Nephron (organoid): Measurements from ENCODE around the gene RGS5.

Experiments used
- H3K27ac Mint-ChIP-seq, 3 experiments: 2 replicates each; pipeline ENCODE4 v1.8.0; 2020; ENCODE audit warnings: mixed read lengths in 3 of 3, mild to moderate bottlenecking in 2 of 3, moderate library complexity in 1 of 3
- H3K27me3 Mint-ChIP-seq: 2 replicates; pipeline ENCODE4 v1.8.0; 2021; ENCODE audit warnings: low read depth, mild to moderate bottlenecking, moderate library complexity, mixed read lengths
- H3K36me3 Mint-ChIP-seq: 2 replicates; pipeline ENCODE4 v1.8.0; 2020; ENCODE audit warnings: low read depth, mixed read lengths
- H3K4me1 Mint-ChIP-seq: 2 replicates; pipeline ENCODE4 v1.8.0; 2020; ENCODE audit warnings: mixed read lengths
- H3K4me3 Mint-ChIP-seq, 3 experiments: 2 replicates each; pipeline ENCODE4 v1.8.0; 2020; ENCODE audit warnings: mild to moderate bottlenecking in 3 of 3, mixed read lengths in 3 of 3, moderate library complexity in 2 of 3
- H3K9me3 Mint-ChIP-seq: 2 replicates; pipeline ENCODE4 v1.8.0; 2020; ENCODE audit warnings: mixed read lengths
- CTCF ChIP-seq, 3 experiments: fragments of 200-600 bp; sonication (generic); IDR thresholded peaks; one replicate each; pipeline ENCODE4 v1.5.0; 2021; ENCODE audit warnings: antibody characterized with exemption in 3 of 3; ENCODE audit not compliant: unreplicated experiment in 3 of 3

The RGS5 gene

GRCh38 chr1:163137556-163138265 lies 65.0 kb downstream of the RGS5 start:
- no peaks in the 10 kb centered on the region for H3K4me1 Mint-ChIP-seq
- no peak overlapping the region for H3K27ac Mint-ChIP-seq
- no peaks in the 10 kb centered on the region for H3K27me3 Mint-ChIP-seq
- no peaks in the 10 kb centered on the region for H3K9me3 Mint-ChIP-seq
- H3K36me3 Mint-ChIP-seq: no peaks in the 10 kb centered on the region
- no peak overlapping the region for H3K4me3 Mint-ChIP-seq
- no peak for TF ChIP-seq CTCF (IDR thresholded peaks at IDR 0.05; ENCODE audit: unreplicated experiment in 3 of 3)

- TF ChIP-seq CTCF (IDR thresholded peaks at IDR 0.05; ENCODE audit: unreplicated experiment in 3 of 3): no peak
- no peak overlapping the region for H3K4me3 Mint-ChIP-seq
- H3K9me3 Mint-ChIP-seq: peaks cover 2% of the 10 kb centered on the region
- no peaks in the 10 kb centered on the region for H3K27me3 Mint-ChIP-seq
- peaks cover 25% of the 10 kb centered on the region for H3K4me1 Mint-ChIP-seq
- H3K27ac Mint-ChIP-seq: peak overlapping the region in 1 of 3 experiments; percentile 22
- no peaks in the 10 kb centered on the region for H3K36me3 Mint-ChIP-seq
Measured at GRCh38 chr1:163131981-163132380, 70.7 kb downstream of the RGS5 start.

DNA sequence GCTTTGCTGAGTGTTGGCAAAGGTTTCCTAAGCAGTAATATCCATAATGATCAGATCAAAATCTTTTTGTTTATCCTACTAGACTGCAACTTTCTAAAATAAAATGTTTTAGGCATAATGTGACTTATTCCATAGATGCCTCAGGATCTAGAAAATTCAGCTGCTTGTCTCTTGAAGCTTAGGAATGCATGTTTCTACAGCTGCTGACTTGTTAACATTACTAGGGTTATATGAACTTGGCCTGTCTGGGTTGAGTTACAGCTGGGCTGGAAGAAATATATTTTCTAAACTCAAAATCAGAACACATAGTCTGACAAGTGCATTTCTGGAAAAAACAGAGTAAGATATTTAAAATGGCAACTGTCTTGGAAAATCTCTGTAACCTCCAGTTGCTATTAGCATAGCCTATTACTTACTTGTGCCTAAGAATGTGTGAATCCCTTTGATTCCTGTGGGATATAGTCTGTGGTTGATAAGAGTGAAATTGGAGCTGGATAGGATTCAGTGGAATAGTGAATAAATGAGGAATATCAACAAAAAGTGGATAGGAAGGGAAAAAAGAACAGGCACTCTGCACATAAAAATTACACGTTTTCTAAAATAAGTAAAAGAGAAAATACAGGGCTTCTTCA lies 72.4 kb downstream of the RGS5 start:
- H3K4me1 Mint-ChIP-seq: peaks cover 25% of the 10 kb centered on the region
- no peaks in the 10 kb centered on the region for H3K27me3 Mint-ChIP-seq

DNA sequence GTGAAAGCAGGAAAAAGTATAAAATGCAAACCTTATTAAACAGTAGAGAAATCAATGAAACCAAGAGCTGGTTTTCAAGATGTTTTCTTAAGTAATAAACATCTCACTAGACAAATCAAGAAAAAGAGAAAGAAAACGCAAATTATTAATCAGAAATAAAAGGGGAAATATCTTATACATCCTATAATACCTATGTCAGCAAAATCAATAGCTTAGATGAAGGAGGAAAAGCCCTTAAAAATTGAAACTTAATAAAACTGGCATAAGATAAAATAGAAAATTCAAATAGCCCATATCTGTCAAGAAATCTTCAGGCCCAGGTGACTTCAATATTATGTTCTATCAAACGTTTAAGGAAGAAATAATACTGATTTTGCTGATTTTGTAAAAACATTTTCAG lies 74.4 kb downstream of the RGS5 start:
- peaks cover 25% of the 10 kb centered on the region for H3K4me1 Mint-ChIP-seq
- no peak overlapping the region for H3K4me3 Mint-ChIP-seq
- peaks cover 2% of the 10 kb centered on the region for H3K9me3 Mint-ChIP-seq
- no peaks in the 10 kb centered on the region for H3K36me3 Mint-ChIP-seq
- H3K27me3 Mint-ChIP-seq: no peaks in the 10 kb centered on the region
- no peak overlapping the region for H3K27ac Mint-ChIP-seq
- no peak for TF ChIP-seq CTCF (IDR thresholded peaks at IDR 0.05; ENCODE audit: unreplicated experiment in 3 of 3)

More for the DNA sequence above, 72.4 kb downstream of the RGS5 start:
- H3K36me3 Mint-ChIP-seq: no peaks in the 10 kb centered on the region
- H3K4me3 Mint-ChIP-seq: no peak overlapping the region
- peak overlapping the region in 2 of 3 experiments; percentile 25 to 35 for H3K27ac Mint-ChIP-seq
- peaks cover 2% of the 10 kb centered on the region for H3K9me3 Mint-ChIP-seq
- TF ChIP-seq CTCF (IDR thresholded peaks at IDR 0.05; ENCODE audit: unreplicated experiment in 3 of 3): no peak

- no peak overlapping the region for H3K4me3 Mint-ChIP-seq
Measured at GRCh38 chr1:163124812-163125211, 77.9 kb downstream of the RGS5 start.

More at GRCh38 chr1:163124812-163125211, 77.9 kb downstream of the RGS5 start:
- Mint-ChIP-seq H3K9me3 (no peaks in the 10 kb centered on the region), H3K36me3 (no peaks in the 10 kb centered on the region), H3K4me1 (peaks cover 7% of the 10 kb centered on the region), H3K27me3 (no peaks in the 10 kb centered on the region), H3K27ac (no peak overlapping the region)
- TF ChIP-seq CTCF (IDR thresholded peaks at IDR 0.05; ENCODE audit: unreplicated experiment in 3 of 3): no peak
